GM12878 (cell line): ENCODE results near the gene FCRLB. TPM values are rescaled to one million over a fixed set of nuclear protein-coding genes. Genes with fewer than 3 reads are reported as not detected.

ENCODE experiments used
- CBFB ChIP-seq: IDR thresholded peaks from 2 replicates; pipeline ENCODE4 v1.6.1; 2016; ENCODE audit warnings: antibody characterized with exemption, low read depth
- DPF2 ChIP-seq: fragments of 450-650 bp; IDR thresholded peaks from 2 replicates; pipeline ENCODE4 v1.6.1; 2017; ENCODE audit warnings: mild to moderate bottlenecking
- ELK1 ChIP-seq: IDR thresholded peaks from 2 replicates; pipeline ENCODE4 v1.6.1; 2012; ENCODE audit warnings: low read depth, low read length, improper control_type of control experiment
- FOXM1 ChIP-seq: IDR thresholded peaks from 2 replicates; pipeline ENCODE4 v1.6.1; 2012; ENCODE audit warnings: low read depth, mild to moderate bottlenecking, inconsistent platforms, low read length, moderate library complexity
- GABPA ChIP-seq: IDR thresholded peaks from 2 replicates; pipeline ENCODE4 v1.6.1; 2014; ENCODE audit warnings: antibody characterized with exemption, low read depth, mild to moderate bottlenecking, inconsistent platforms
- IKZF1 ChIP-seq: fragments of 450-650 bp; conservative IDR thresholded peaks from 2 replicates; pipeline ENCODE4 v1.6.1; 2017; ENCODE audit warnings: antibody characterized with exemption, mild to moderate bottlenecking
- IKZF2 ChIP-seq, 2 experiments: fragments of 450-650 bp; IDR thresholded peaks; 2 replicates each; pipeline ENCODE4 v1.6.1; 2017; ENCODE audit warnings: mild to moderate bottlenecking in 2 of 2, moderate library complexity in 2 of 2
- MTA2 ChIP-seq: fragments of 450-650 bp; IDR thresholded peaks from 2 replicates; pipeline ENCODE4 v1.6.1; 2016; ENCODE audit warnings: low read depth, mild to moderate bottlenecking, moderate library complexity
- NBN ChIP-seq: fragments of 450-650 bp; IDR thresholded peaks from 2 replicates; pipeline ENCODE4 v1.6.1; 2016
- NFIC ChIP-seq: IDR thresholded peaks from 2 replicates; pipeline ENCODE4 v1.6.1; 2012; ENCODE audit warnings: low read depth, mild to moderate bottlenecking, inconsistent platforms, low read length, moderate library complexity
- NRF1 ChIP-seq: conservative IDR thresholded peaks from 2 replicates; pipeline ENCODE4 v1.6.1; 2011; ENCODE audit warnings: mild to moderate bottlenecking, low read depth, low read length, improper control_type of control experiment
- RAD21 ChIP-seq: IDR thresholded peaks from 2 replicates; pipeline ENCODE4 v1.6.1; 2011; ENCODE audit warnings: mild to moderate bottlenecking, low read depth, low read length, moderate library complexity; ENCODE audit not compliant: insufficient read depth
- RAD51 ChIP-seq: fragments of 450-650 bp; IDR thresholded peaks from 2 replicates; pipeline ENCODE4 v1.6.1; 2016; ENCODE audit warnings: moderate library complexity, mild to moderate bottlenecking, inconsistent platforms
- RELA ChIP-seq: fragments of 450-650 bp; IDR thresholded peaks from 2 replicates; pipeline ENCODE4 v1.8.0; 2014; ENCODE audit warnings: borderline replicate concordance; ENCODE audit not compliant: partially characterized antibody
- TAF1 ChIP-seq: IDR thresholded peaks from 2 replicates; pipeline ENCODE4 v1.6.1; 2011; ENCODE audit warnings: mild to moderate bottlenecking, low read depth, low read length, borderline replicate concordance
- YY1 ChIP-seq: IDR thresholded peaks from 2 replicates; pipeline ENCODE4 v1.6.1; 2011; ENCODE audit warnings: low read depth, mild to moderate bottlenecking, low read length
- ZBED1 ChIP-seq: IDR thresholded peaks from 2 replicates; pipeline ENCODE4 v1.6.1; 2016; ENCODE audit warnings: borderline replicate concordance
- ZBTB11 ChIP-seq: fragments of 450-650 bp; formaldehyde crosslinking; IDR thresholded peaks from 2 replicates; pipeline ENCODE4 v1.5.0; 2022; ENCODE audit warnings: mild to moderate bottlenecking, missing genetic modification characterization
- polyA plus RNA-seq, 11 experiments: library from polyadenylated mRNA; depleted of rRNA in 4 of 11; unstranded in 6 of 11; stranded (reverse) in 5 of 11; fragments of >200 nt; fragmentation: Nextera tagmentation in 4 of 11; fragmentation: Illumina TruSeq in 1 of 11; extraction: Ambion mirVana in 4 of 11; extraction: Trizol in 1 of 11; gene quantifications; 1 replicate in 1 of 11; 2 replicates in 10 of 11; pipeline versions ENCODE4 v1.2.1 to v1.2.3, GENCODE V29; 2011 to 2016; ENCODE audit warnings: inconsistent platforms in 2 of 11, missing spikeins in 2 of 11, low read depth in 1 of 11
- total RNA-seq, 4 experiments: library from RNA; depleted of rRNA in 3 of 4; stranded (reverse); fragments of >200 nt in 3 of 4; fragmentation: Illumina TruSeq in 1 of 4; extraction: Trizol in 1 of 4; gene quantifications; 2 replicates each; pipeline versions ENCODE4 v1.2.1 to v1.2.3, GENCODE V29; 2013 to 2021
- TF ChIP-seq, protein P1 (sequence below): IDR thresholded peaks from 2 replicates; pipeline ENCODE4 v1.6.1; 2012; ENCODE audit warnings: low read depth, low read length, improper control_type of control experiment
- TF ChIP-seq, protein P2 (sequence below): fragments of 450-650 bp; IDR thresholded peaks from 2 replicates; pipeline ENCODE4 v1.6.1; 2014; ENCODE audit warnings: mild to moderate bottlenecking
- TF ChIP-seq, protein P3 (sequence below): fragments of 450-650 bp; IDR thresholded peaks from 2 replicates; pipeline ENCODE4 v1.6.1; 2016; ENCODE audit warnings: mild to moderate bottlenecking
- TF ChIP-seq, protein P4 (sequence below): fragments of 450-650 bp; IDR thresholded peaks from 2 replicates; pipeline ENCODE4 v1.6.1; 2017; ENCODE audit warnings: mild to moderate bottlenecking, low read depth, inconsistent platforms; ENCODE audit not compliant: poor library complexity, severe bottlenecking

Gene FCRLB
- total and polyA plus RNA-seq, 10 of the 15 experiments (the other 5 are each of a cell fraction or from before 2014, with no cell fraction given), result 0.55 to 11.7 (median 5.6) TPM

GRCh38 chr1:161738627-161739287 lies 17.4 kb downstream of the FCRLB start (continued):
- no peak for TF ChIP-seq ZBTB11 (CRISPR knock-in tag)
- peak; percentile 52; the same call in 1 of the 2 replicates for TF ChIP-seq YY1
- TF ChIP-seq FOXM1, result peak; percentile 49
- peak; percentile 27; the same call in 1 of the 2 replicates for TF ChIP-seq MTA2
- TF ChIP-seq RAD51, result peak; percentile 53
- peak; percentile 90 for TF ChIP-seq NBN
- peak; percentile 71; the same call in 1 of the 2 replicates for TF ChIP-seq CBFB
- TF ChIP-seq, protein P1, sequence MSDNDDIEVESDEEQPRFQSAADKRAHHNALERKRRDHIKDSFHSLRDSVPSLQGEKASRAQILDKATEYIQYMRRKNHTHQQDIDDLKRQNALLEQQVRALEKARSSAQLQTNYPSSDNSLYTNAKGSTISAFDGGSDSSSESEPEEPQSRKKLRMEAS, result peak; percentile 88
- TF ChIP-seq GABPA, result 0 out of 2 replicates have a peak, but pooled peaks have one; percentile 30
- no peak for TF ChIP-seq ZBED1
- TF ChIP-seq IKZF1, result peak; percentile 55
- TF ChIP-seq, protein P2, sequence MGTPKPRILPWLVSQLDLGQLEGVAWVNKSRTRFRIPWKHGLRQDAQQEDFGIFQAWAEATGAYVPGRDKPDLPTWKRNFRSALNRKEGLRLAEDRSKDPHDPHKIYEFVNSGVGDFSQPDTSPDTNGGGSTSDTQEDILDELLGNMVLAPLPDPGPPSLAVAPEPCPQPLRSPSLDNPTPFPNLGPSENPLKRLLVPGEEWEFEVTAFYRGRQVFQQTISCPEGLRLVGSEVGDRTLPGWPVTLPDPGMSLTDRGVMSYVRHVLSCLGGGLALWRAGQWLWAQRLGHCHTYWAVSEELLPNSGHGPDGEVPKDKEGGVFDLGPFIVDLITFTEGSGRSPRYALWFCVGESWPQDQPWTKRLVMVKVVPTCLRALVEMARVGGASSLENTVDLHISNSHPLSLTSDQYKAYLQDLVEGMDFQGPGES, result no peak
- TF ChIP-seq, protein P3, sequence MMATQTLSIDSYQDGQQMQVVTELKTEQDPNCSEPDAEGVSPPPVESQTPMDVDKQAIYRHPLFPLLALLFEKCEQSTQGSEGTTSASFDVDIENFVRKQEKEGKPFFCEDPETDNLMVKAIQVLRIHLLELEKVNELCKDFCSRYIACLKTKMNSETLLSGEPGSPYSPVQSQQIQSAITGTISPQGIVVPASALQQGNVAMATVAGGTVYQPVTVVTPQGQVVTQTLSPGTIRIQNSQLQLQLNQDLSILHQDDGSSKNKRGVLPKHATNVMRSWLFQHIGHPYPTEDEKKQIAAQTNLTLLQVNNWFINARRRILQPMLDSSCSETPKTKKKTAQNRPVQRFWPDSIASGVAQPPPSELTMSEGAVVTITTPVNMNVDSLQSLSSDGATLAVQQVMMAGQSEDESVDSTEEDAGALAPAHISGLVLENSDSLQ, result peak; percentile 66
- peak; percentile 58; the same call in 1 of the 2 replicates for TF ChIP-seq DPF2
- peak; percentile 28 for TF ChIP-seq RELA
- TF ChIP-seq, protein P4, sequence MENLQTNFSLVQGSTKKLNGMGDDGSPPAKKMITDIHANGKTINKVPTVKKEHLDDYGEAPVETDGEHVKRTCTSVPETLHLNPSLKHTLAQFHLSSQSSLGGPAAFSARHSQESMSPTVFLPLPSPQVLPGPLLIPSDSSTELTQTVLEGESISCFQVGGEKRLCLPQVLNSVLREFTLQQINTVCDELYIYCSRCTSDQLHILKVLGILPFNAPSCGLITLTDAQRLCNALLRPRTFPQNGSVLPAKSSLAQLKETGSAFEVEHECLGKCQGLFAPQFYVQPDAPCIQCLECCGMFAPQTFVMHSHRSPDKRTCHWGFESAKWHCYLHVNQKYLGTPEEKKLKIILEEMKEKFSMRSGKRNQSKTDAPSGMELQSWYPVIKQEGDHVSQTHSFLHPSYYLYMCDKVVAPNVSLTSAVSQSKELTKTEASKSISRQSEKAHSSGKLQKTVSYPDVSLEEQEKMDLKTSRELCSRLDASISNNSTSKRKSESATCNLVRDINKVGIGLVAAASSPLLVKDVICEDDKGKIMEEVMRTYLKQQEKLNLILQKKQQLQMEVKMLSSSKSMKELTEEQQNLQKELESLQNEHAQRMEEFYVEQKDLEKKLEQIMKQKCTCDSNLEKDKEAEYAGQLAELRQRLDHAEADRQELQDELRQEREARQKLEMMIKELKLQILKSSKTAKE, result peak; percentile 50
- TF ChIP-seq TAF1, result no peak
- TF ChIP-seq RAD21, result peak; percentile 95
- peak; percentile 41 to 47; a peak in 2 of 4 replicates for TF ChIP-seq IKZF2 (IDR thresholded peaks at IDR 0.05)
- TF ChIP-seq NRF1, result no peak
- TF ChIP-seq ELK1, result no peak
- peak; percentile 31; the same call in 1 of the 2 replicates for TF ChIP-seq NFIC
